H9 (cell line): Measurements from ENCODE around the gene ABCA7. TPM values are rescaled to one million over a fixed set of nuclear protein-coding genes. Genes with fewer than 3 reads are reported as not detected.

Source experiments
- DNase-seq: peaks from one replicate; pipeline ENCODE4 v3.0.0-alpha.2; 2017
- H2AFZ ChIP-seq: one replicate; pipeline ENCODE4 v1.6.1; 2013; ENCODE audit warnings: mild to moderate bottlenecking, low read length, control low read depth, moderate library complexity
- H2AK5ac ChIP-seq: 2 replicates; pipeline ENCODE4 v1.6.1; 2013; ENCODE audit warnings: low read length, control low read depth, mixed read lengths; ENCODE audit not compliant: insufficient read length
- H2BK120ac ChIP-seq: one replicate; pipeline ENCODE4 v1.6.1; 2013; ENCODE audit warnings: low read depth, mild to moderate bottlenecking, low read length, control low read depth, inconsistent platforms; ENCODE audit not compliant: poor library complexity, severe bottlenecking
- H2BK12ac ChIP-seq: 2 replicates; pipeline ENCODE4 v1.6.1; 2013; ENCODE audit warnings: low read length, control low read depth, mixed read lengths, low read depth; ENCODE audit not compliant: insufficient read length
- H2BK15ac ChIP-seq: 2 replicates; pipeline ENCODE4 v1.6.1; 2013; ENCODE audit warnings: low read depth, low read length, control low read depth
- H2BK20ac ChIP-seq: one replicate; pipeline ENCODE4 v1.6.1; 2013; ENCODE audit warnings: low read depth, mild to moderate bottlenecking, low read length, control low read depth, inconsistent platforms; ENCODE audit not compliant: poor library complexity, severe bottlenecking
- H2BK5ac ChIP-seq: 2 replicates; pipeline ENCODE4 v1.6.1; 2013; ENCODE audit warnings: low read length, control low read depth, mixed read lengths; ENCODE audit not compliant: insufficient read length
- H3K14ac ChIP-seq: 2 replicates; pipeline ENCODE4 v1.6.1; 2013; ENCODE audit warnings: low read length, control low read depth; ENCODE audit not compliant: insufficient read depth
- H3K18ac ChIP-seq: 2 replicates; pipeline ENCODE4 v1.6.1; 2013; ENCODE audit warnings: low read depth, mild to moderate bottlenecking, mixed read lengths, low read length, control low read depth; ENCODE audit not compliant: insufficient read length
- H3K23ac ChIP-seq: 2 replicates; pipeline ENCODE4 v1.6.1; 2013; ENCODE audit warnings: low read length, control low read depth, mixed read lengths, low read depth; ENCODE audit not compliant: insufficient read length
- H3K23me2 ChIP-seq: 2 replicates; pipeline ENCODE4 v1.6.1; 2013; ENCODE audit warnings: low read depth, mild to moderate bottlenecking, mixed read lengths, low read length, control low read depth; ENCODE audit not compliant: insufficient read length, poor library complexity, severe bottlenecking
- H3K27ac ChIP-seq: 2 replicates; pipeline ENCODE4 v1.5.1; 2013; ENCODE audit warnings: low read length, control low read depth, mixed read lengths, low read depth; ENCODE audit not compliant: insufficient read length
- H3K27me3 ChIP-seq: 2 replicates; pipeline ENCODE4 v1.6.1; 2013; ENCODE audit warnings: low read length, control low read depth, inconsistent platforms; ENCODE audit not compliant: insufficient read depth
- H3K4ac ChIP-seq: 2 replicates; pipeline ENCODE4 v1.6.1; 2013; ENCODE audit warnings: low read depth, mild to moderate bottlenecking, control low read depth, inconsistent platforms, low read length, moderate library complexity
- H3K4me1 ChIP-seq: 2 replicates; pipeline ENCODE4 v1.6.1; 2013; ENCODE audit warnings: low read length, control low read depth, inconsistent platforms; ENCODE audit not compliant: insufficient read depth
- H3K4me2 ChIP-seq: 2 replicates; pipeline ENCODE4 v1.6.1; 2013; ENCODE audit warnings: low read length, control low read depth, mixed read lengths; ENCODE audit not compliant: insufficient read length, insufficient read depth
- H3K56ac ChIP-seq: 2 replicates; pipeline ENCODE4 v1.6.1; 2013; ENCODE audit warnings: low read depth, mild to moderate bottlenecking, mixed read lengths, low read length, control low read depth; ENCODE audit not compliant: insufficient read length
- H3K79me1 ChIP-seq: 2 replicates; pipeline ENCODE4 v1.6.1; 2013; ENCODE audit warnings: low read depth, mild to moderate bottlenecking, moderate library complexity, low read length, control low read depth, inconsistent platforms; ENCODE audit not compliant: insufficient read depth, poor library complexity, severe bottlenecking
- H3K79me2 ChIP-seq: 2 replicates; pipeline ENCODE4 v1.6.1; 2013; ENCODE audit warnings: low read length, control low read depth, inconsistent platforms; ENCODE audit not compliant: insufficient read depth
- H3K9ac ChIP-seq: 2 replicates; pipeline ENCODE4 v1.6.1; 2013; ENCODE audit warnings: low read length, control low read depth, mixed read lengths; ENCODE audit not compliant: insufficient read length; ENCODE audit errors: extremely low read depth
- H3K9me3 ChIP-seq: one replicate; pipeline ENCODE4 v1.6.1; 2013; ENCODE audit warnings: low read depth, low read length, inconsistent platforms; ENCODE audit not compliant: control insufficient read depth
- H3T11ph ChIP-seq: one replicate; pipeline ENCODE4 v1.6.1; 2013; ENCODE audit warnings: mild to moderate bottlenecking, low read length, control low read depth, inconsistent platforms
- H4K20me1 ChIP-seq: one replicate; pipeline ENCODE4 v1.6.1; 2013; ENCODE audit not compliant: control insufficient read depth, insufficient read length, insufficient read depth
- H4K5ac ChIP-seq: 2 replicates; pipeline ENCODE4 v1.6.1; 2013; ENCODE audit warnings: low read depth, mild to moderate bottlenecking, mixed read lengths, low read length, control low read depth; ENCODE audit not compliant: insufficient read length
- H4K8ac ChIP-seq: replicated peaks from 2 replicates; pipeline ENCODE4 v1.6.1; 2013; ENCODE audit warnings: low read length, control low read depth, mixed read lengths, low read depth; ENCODE audit not compliant: insufficient read length
- H4K91ac ChIP-seq: 2 replicates; pipeline ENCODE4 v1.6.1; 2013; ENCODE audit warnings: low read depth, mild to moderate bottlenecking, moderate library complexity, mixed read lengths, low read length, control low read depth; ENCODE audit not compliant: insufficient read length
- H3K27ac Mint-ChIP-seq, 3 experiments: 2 replicates in 2 of 3; 3 replicates in 1 of 3; pipeline ENCODE4 v1.8.0; 2020 to 2021; ENCODE audit warnings: mixed read lengths in 3 of 3, mild to moderate bottlenecking in 1 of 3, moderate library complexity in 1 of 3
- H3K27me3 Mint-ChIP-seq: 2 replicates; pipeline ENCODE4 v1.8.0; 2021; ENCODE audit warnings: low read depth, mild to moderate bottlenecking, moderate library complexity, mixed read lengths
- H3K36me3 Mint-ChIP-seq, 3 experiments: 2 replicates in 2 of 3; 3 replicates in 1 of 3; pipeline ENCODE4 v1.8.0; 2020 to 2021; ENCODE audit warnings: low read depth in 3 of 3, mixed read lengths in 3 of 3; ENCODE audit not compliant: insufficient read depth in 1 of 3
- H3K4me1 Mint-ChIP-seq, 2 experiments: 2 replicates each; pipeline ENCODE4 v1.8.0; 2020; ENCODE audit warnings: mixed read lengths in 2 of 2
- H3K4me3 Mint-ChIP-seq, 2 experiments: 2 replicates in 1 of 2; 3 replicates in 1 of 2; pipeline ENCODE4 v1.8.0; 2020 to 2021; ENCODE audit warnings: mild to moderate bottlenecking in 2 of 2, mixed read lengths in 2 of 2, moderate library complexity in 1 of 2
- H3K9me3 Mint-ChIP-seq, 2 experiments: 2 replicates in 1 of 2; 3 replicates in 1 of 2; pipeline ENCODE4 v1.8.0; 2020; ENCODE audit warnings: mild to moderate bottlenecking in 2 of 2, mixed read lengths in 2 of 2, moderate library complexity in 1 of 2
- CTCF ChIP-seq: fragments of 200-600 bp; sonication (generic); conservative IDR thresholded peaks from 3 replicates; pipeline ENCODE4 v1.8.0; 2021; ENCODE audit warnings: antibody characterized with exemption, mild to moderate bottlenecking
- WGBS: extraction: QIAGEN DNeasy Blood & Tissue Kit; methylation state at CpG from one replicate; pipeline ENCODE4 v1.1.7; 2013; ENCODE audit warnings: missing lambda C conversion rate, low lambda C conversion rate, mixed read lengths; ENCODE audit not compliant: insufficient read length; ENCODE audit errors: extremely low coverage; 5-methylcytosine and 5-hydroxymethylcytosine counted together
- total RNA-seq: library from RNA; stranded (reverse); gene quantifications from 2 replicates; pipeline ENCODE4 v1.2.1, GENCODE V29; 2021

ABCA7 gene
- total RNA-seq, 1 experiment from 2014 or later = 34.6 TPM

GRCh38 chr19:1054102-1055027 is 14.5 kb downstream of the ABCA7 start:
- no peaks in the 10 kb centered on the region for H3K27me3 ChIP-seq
- H3K23ac ChIP-seq = no peak overlapping the region
- H2BK120ac ChIP-seq = no peak overlapping the region
- TF ChIP-seq CTCF = no peak
- WGBS = no CpG with 5 or more reads among the region's 28 CpGs
- H3K9me3 ChIP-seq = peaks cover 19% of the 10 kb centered on the region
- H2BK20ac ChIP-seq = no peak overlapping the region
- H4K91ac ChIP-seq = no peak overlapping the region
- H3K9ac ChIP-seq = no peak overlapping the region
- H3K27ac ChIP-seq = no peak overlapping the region
- H3K79me1 ChIP-seq = no peaks in the 10 kb centered on the region
- Mint-ChIP-seq H3K9me3 (no peaks in the 10 kb centered on the region), H3K36me3 (peaks cover 2 to 17% (median 12%) of the 10 kb centered on the region in 3 experiments; a peak in 4 of 7 replicates), H3K27me3 (no peaks in the 10 kb centered on the region; the same call in none of the 2 replicates), H3K4me3 (no peak overlapping the region), H3K4me1 (peaks cover 2 to 15% of the 10 kb centered on the region in 2 experiments; a peak in 3 of 4 replicates), H3K27ac (no peak overlapping the region)
- no peak overlapping the region for H2BK12ac ChIP-seq
- H3K79me2 ChIP-seq = no peaks in the 10 kb centered on the region
- H4K8ac ChIP-seq = no peak overlapping the region
- H2AFZ ChIP-seq = no peak overlapping the region
- H2BK5ac ChIP-seq = no peak overlapping the region
- H2BK15ac ChIP-seq = no peak overlapping the region
- H3K18ac ChIP-seq = no peak overlapping the region
- no peaks in the 10 kb centered on the region for H3K4me1 ChIP-seq
- no peak overlapping the region for H3K14ac ChIP-seq
- no peak overlapping the region for H3K4me2 ChIP-seq
- no peak overlapping the region for H2AK5ac ChIP-seq
- H3K4ac ChIP-seq = no peak overlapping the region
- no peaks in the 10 kb centered on the region for H3K23me2 ChIP-seq
- no peak overlapping the region for H3T11ph ChIP-seq
- DNase-seq = no peak
- no peak overlapping the region for H3K56ac ChIP-seq
- no peak overlapping the region for H4K5ac ChIP-seq
- H4K20me1 ChIP-seq = no peaks in the 10 kb centered on the region
